Right cardiac atrium (tissue), 5 donors: ENCODE data around the gene C16orf82. TPM values are rescaled to one million over a fixed set of nuclear protein-coding genes. Genes with fewer than 3 reads are reported as not detected.

Experiments
- ATAC-seq, 2 donors: fragments of 200-7000 bp; cut with Tn5 transposase; one replicate each; pipeline versions ENCODE4 v1.8.0 to v1.9.1; 2020; ENCODE audit warnings: moderate library complexity in 2 of 2, mild to moderate bottlenecking in 1 of 2
- DNase-seq, 3 donors: peaks; one replicate each; pipeline ENCODE4 v3.0.0-alpha.2; 2020
- H3K27ac ChIP-seq: one replicate; pipeline ENCODE4 v1.5.1; 2013; ENCODE audit warnings: mild to moderate bottlenecking, low read length, control low read depth, moderate library complexity
- H3K27me3 ChIP-seq: one replicate; pipeline ENCODE4 v1.6.1; 2013; ENCODE audit not compliant: control insufficient read depth, insufficient read depth
- H3K4me1 ChIP-seq: one replicate; pipeline ENCODE4 v1.6.1; 2013; ENCODE audit warnings: low read length; ENCODE audit not compliant: control insufficient read depth, insufficient read depth
- H3K4me3 ChIP-seq: one replicate; pipeline ENCODE4 v1.5.1; 2013; ENCODE audit warnings: low read length, control low read depth
- H3K9me3 ChIP-seq: one replicate; pipeline ENCODE4 v1.6.1; 2013; ENCODE audit warnings: low read length; ENCODE audit not compliant: control insufficient read depth
- WGBS: extraction: QIAGEN DNeasy Blood & Tissue Kit; methylation state at CpG from one replicate; pipeline ENCODE4 v1.1.7; 2013; 5-methylcytosine and 5-hydroxymethylcytosine counted together
- intact Hi-C, 4 donors: fragments of 100-400 bp; cut with DNase I; formaldehyde crosslinking; loops; one replicate each; pipeline versions ENCODE4 v1.11.0 to v1.14.0; 2022 to 2023
- polyA plus RNA-seq: library from polyadenylated mRNA; stranded (reverse); fragments of 200-250 nt; gene quantifications from one replicate; pipeline ENCODE4 v1.2.3, GENCODE V29; 2013
- total RNA-seq, 4 donors: library from RNA; stranded (reverse); fragmentation: NEBNext Ultra II Directional; extraction: Animal tissue kit (Norgen Biotek cat#: 25700); gene quantifications; one replicate each; pipeline ENCODE4 v1.2.1, GENCODE V29; 2021
- donor health status: healthy with polysubstance abuse.
- donor health status: DM: no; HTN: yes; CAD: no.
- donor health status: DM: no; HTN: no; CAD: no.
- donor health status: DM: no; HTN: yes; CAD: no; lungs with severe emphysema.
- donor health status: DM: yes; HTN: yes; CAD: no.

Gene C16orf82
- total and polyA plus RNA-seq, 5 donors: not detected

DNA sequence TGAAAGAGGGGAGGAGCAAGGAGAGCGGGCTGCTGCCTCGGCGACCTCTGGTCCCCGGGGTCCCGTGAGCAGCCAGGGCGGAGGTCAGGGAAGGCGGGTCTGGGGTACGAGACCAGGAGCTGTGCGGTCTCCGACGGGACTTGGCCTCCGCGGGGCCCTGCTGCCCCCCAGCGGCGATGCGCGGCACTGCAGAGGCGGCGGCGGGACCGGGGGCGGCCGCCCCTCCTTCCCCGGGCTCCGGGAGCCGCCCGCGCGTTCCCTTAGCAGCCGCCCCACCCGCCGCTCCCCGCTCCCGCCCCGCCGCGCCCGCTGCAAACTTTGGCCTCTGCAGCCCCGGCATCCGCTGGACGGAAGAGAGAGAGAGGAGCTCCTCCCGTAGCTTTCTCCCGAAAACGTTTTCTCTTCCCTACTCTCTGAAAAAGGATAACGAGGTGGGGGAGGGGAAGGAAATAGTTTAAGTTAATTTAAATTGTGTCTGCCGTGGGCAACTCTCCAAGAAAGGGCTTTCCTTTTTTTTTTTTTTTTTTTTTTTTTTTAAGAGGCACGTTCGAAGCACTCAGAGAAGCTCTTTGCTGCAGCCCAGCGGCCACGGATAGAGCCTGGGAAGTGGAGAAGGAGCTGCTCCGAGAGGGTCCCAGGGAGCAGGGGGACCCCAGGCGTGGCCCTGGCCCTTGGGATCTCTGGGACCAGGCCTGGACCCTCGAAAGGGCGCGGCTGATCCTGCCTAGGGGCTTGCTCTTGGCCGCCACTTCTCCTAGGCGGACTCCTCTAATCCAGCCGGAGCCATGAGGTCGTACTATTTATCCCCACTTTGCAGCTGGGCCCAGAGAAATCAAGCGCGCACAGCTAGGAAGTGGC lies 43.2 kb downstream of the C16orf82 start:
- Histone ChIP-seq H3K4me1 (no peaks in the 10 kb centered on the region), H3K4me3 (peak overlapping the region; percentile 16), H3K27ac (peak overlapping the region; percentile 8), H3K27me3 (no peaks in the 10 kb centered on the region), H3K9me3 (no peaks in the 10 kb centered on the region)
- DNase-seq: peak; percentile 86 to 95 (median 94)
- 4% methylated on average over 61 of the region's 61 CpGs for WGBS
- intact Hi-C loops: loop anchor here in 2 of 4 donors (10.0 kb wide), 2 partner anchors 1275 to 1835 kb away; no protein-coding TSS in a partner anchor
- ATAC-seq: peak; percentile 96 to 98

DNA sequence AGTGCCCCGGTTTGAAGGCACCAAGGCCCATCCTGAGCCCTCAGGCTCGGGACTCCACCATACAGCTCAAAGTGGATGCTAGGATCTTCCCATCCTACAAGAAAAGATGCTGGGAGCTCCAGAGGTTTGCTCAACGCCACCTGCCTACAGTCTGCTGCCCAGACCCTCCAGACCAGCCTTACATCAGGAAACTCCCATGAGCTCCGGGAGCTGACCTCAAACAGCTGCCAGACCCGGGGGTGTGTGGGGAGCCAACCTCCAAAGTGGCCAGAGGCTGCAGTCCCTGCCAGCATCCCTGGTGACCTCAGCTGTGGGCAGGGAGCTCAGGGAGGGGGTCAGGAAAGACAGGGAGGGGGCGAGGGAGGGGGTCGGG lies 43.8 kb downstream of the C16orf82 start:
- ATAC-seq (no peak), DNase-seq (peak in 1 of 3 donors; percentile 55)
- Histone ChIP-seq H3K9me3 (no peaks in the 10 kb centered on the region), H3K27ac (no peak overlapping the region), H3K4me1 (no peaks in the 10 kb centered on the region), H3K27me3 (no peaks in the 10 kb centered on the region), H3K4me3 (no peak overlapping the region)
- intact Hi-C loops: loop anchor here in 1 of 4 donors (10.0 kb wide), 1 partner anchor 1836 kb away; no protein-coding TSS in a partner anchor
- 29% methylated on average over 7 of the region's 7 CpGs for WGBS

DNA sequence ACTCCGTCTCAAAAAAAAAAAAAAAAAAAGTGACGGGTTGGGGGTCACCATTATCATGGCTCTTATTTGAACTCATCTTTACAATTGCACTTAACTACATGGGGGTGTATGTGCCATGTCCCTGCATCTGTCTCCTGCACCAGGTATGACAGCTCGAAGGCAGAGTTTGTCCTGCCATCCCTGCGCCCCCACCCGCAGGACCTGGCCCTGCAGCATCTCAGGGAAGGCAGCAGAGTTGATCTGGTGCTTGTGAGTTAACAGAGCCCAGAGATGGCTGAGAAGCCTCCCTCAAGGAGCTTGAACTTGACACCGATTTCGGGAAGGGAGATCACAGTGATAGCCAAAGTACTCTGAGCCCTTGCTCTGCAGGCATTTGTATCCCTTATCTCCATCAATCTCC lies 44.8 kb downstream of the C16orf82 start:
- ATAC-seq (no peak), DNase-seq (no peak)
- Histone ChIP-seq H3K4me1 (no peaks in the 10 kb centered on the region), H3K9me3 (no peaks in the 10 kb centered on the region), H3K27ac (no peak overlapping the region), H3K4me3 (no peak overlapping the region), H3K27me3 (no peaks in the 10 kb centered on the region)
- 84% methylated on average over 7 of the region's 7 CpGs for whole genome bisulfite sequencing
- intact Hi-C loops: loop anchor here in 1 of 4 donors (10.0 kb wide), 1 partner anchor 1837 kb away; no protein-coding TSS in a partner anchor

DNA sequence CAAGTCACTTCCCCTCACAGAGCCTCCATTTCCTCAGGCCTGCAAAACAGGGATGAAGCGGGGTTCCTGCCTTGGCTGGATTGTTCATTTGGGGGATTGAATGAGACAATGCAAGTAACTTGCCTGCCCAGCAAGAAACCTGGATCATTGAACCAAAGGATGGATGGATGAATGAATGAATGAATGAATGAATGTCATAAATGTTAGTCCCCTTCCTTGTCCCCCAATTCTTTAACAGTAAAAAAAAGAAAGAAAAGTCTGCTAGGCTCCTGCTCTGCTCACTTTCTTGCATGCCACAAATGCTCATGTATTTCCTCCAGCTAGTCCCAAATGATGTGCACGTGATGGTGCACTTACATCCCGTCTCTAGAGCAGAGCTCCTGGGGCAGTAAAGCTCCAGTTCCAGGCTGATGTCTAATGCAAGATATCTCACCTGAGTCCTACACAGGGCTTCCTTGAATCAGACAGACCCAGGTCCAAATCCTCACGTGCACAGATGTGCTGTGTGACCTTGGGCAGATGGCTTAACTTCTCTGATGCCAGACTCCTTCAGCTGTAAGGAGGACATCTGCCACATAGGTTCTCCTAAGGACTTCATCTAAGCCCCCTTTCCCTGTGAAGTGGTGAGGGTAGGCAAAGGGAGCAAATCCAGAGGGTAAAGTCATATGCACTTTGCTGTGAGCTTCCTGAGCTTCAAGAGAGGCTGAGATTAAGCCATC lies 45.5 kb downstream of the C16orf82 start:
- ATAC-seq: no peak
- WGBS: 82% methylated on average over 4 of the region's 4 CpGs

DNA sequence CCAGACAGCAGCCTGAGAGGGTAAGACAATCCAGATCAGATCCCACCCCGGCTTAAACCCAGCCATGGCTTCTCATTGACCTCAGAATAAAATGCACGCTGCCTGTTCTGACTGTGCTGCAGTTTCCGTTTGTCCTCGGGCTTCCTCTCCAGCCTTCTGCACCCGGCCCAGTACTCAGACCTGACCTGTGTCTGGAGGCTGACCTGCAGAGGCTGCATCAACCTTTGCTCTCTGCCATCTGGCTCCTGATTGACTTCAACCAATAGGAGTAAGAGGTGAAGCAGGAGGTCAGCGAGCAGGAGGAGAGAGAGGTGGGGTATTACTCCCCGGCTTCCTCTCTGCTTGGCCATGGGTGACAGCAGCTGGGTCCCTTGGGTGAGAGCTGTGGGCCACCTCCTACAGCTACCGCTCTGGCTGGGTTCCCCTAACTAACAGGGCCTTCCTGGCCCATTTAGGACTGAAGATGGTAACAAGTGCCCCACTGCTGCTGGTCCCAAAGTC lies 46.7 kb downstream of the C16orf82 start:
- H3K9me3 ChIP-seq: no peaks in the 10 kb centered on the region
- H3K4me1 ChIP-seq: no peaks in the 10 kb centered on the region
- ATAC-seq: no peak
- no peaks in the 10 kb centered on the region for H3K27me3 ChIP-seq
- no peak for DNase-seq
- 51% methylated on average over 8 of the region's 8 CpGs for WGBS
- H3K4me3 ChIP-seq: no peak overlapping the region
- H3K27ac ChIP-seq: no peak overlapping the region
- intact Hi-C loops: loop anchor here in 1 of 4 donors (10.0 kb wide), 1 partner anchor 1839 kb away; no protein-coding TSS in a partner anchor

More for the DNA sequence above, 45.5 kb downstream of the C16orf82 start:
- H3K4me3 ChIP-seq: no peak overlapping the region
- no peaks in the 10 kb centered on the region for H3K4me1 ChIP-seq
- H3K9me3 ChIP-seq: no peaks in the 10 kb centered on the region
- H3K27ac ChIP-seq: no peak overlapping the region
- intact Hi-C loops: loop anchor here in 1 of 4 donors (10.0 kb wide), 1 partner anchor 1837 kb away; no protein-coding TSS in a partner anchor
- H3K27me3 ChIP-seq: no peaks in the 10 kb centered on the region
- no peak for DNase-seq

DNA sequence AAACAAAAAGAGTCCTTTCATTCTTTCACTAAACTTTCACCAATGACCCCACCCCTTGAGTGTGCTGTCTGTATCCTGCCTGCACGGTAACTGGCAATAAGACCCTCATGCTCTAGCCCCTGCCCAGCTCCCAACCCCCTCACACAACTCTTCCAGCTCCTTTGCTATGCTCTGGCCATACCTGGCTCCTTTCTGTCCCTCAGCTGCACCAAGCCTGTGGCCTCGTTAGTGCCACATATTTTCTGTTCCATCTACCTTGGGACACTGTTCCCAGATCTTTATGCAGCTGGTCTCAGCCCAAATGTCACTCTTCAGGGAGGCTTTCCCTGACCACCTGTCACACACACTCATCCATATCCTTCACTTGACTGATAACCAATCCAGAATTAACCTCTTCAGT lies 47.3 kb downstream of the C16orf82 start:
- no peak for ATAC-seq
- Histone ChIP-seq H3K4me1 (no peaks in the 10 kb centered on the region), H3K27me3 (no peaks in the 10 kb centered on the region), H3K27ac (no peak overlapping the region), H3K9me3 (no peaks in the 10 kb centered on the region), H3K4me3 (no peak overlapping the region)
- WGBS: 72% methylated on average over 2 of the region's 2 CpGs
- intact Hi-C loops: loop anchor here in 1 of 4 donors (10.0 kb wide), 1 partner anchor 1839 kb away; no protein-coding TSS in a partner anchor
- DNase-seq: no peak

DNA sequence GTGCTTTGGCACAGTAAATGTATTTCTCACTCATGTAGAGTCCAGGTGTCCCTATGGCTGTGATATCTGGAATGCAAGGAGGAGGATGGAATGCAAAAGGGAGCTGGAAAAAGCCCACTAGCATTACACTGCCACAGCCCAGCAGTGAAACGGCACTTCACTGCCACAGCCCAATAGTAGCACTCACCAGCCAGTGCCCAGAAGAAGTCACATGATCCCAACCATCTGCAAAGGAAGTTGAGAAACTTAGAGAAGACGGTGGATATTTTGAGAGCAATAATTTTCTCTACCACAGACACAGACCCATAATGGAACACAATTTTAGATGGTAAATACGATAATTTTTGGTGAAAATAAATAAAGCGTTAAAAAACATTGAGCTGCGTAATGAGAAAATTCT lies 51.8 kb downstream of the C16orf82 start:
- Histone ChIP-seq H3K4me3 (no peak overlapping the region), H3K4me1 (no peaks in the 10 kb centered on the region), H3K9me3 (no peaks in the 10 kb centered on the region), H3K27me3 (no peaks in the 10 kb centered on the region), H3K27ac (no peak overlapping the region)
- ATAC-seq: no peak
- no peak for DNase-seq
- 65% methylated on average over 5 of the region's 5 CpGs for WGBS
- intact Hi-C loops: loop anchor here in 1 of 4 donors (10.0 kb wide), 1 partner anchor 1844 kb away; no protein-coding TSS in a partner anchor

Other genes starting within 250 kb of the C16orf82 start
- gene KDM8, start 136.6 kb downstream of the C16orf82 start, total RNA-seq: 1 to 10 TPM; 3.2 to 6.1 (median 5.1) TPM
- 3.1 TPM for gene KDM8, start 136.6 kb downstream of the C16orf82 start, polyA plus RNA-seq
- 10 to 100 TPM; 27.3 to 36.8 (median 29.3) TPM for gene NSMCE1, start 201.8 kb downstream of the C16orf82 start, total RNA-seq
- 40.1 TPM for gene NSMCE1, start 201.8 kb downstream of the C16orf82 start, polyA plus RNA-seq
- 10 to 100 TPM; 19.9 to 51.0 (median 25.7) TPM for gene IL4R, start 247.0 kb downstream of the C16orf82 start, total RNA-seq
- gene IL4R, start 247.0 kb downstream of the C16orf82 start, polyA plus RNA-seq: 12.3 TPM